K562 (cell line): ENCODE data around the gene GRAMD1B. TPM values are rescaled to one million over a fixed set of nuclear protein-coding genes. Genes with fewer than 3 reads are reported as not detected.

Experiments used
- ARHGAP35 ChIP-seq: fragments of 450-650 bp; IDR thresholded peaks from 2 replicates; pipeline ENCODE4 v1.6.1; 2018; ENCODE audit not compliant: partially characterized antibody
- ATF1 ChIP-seq, 2 experiments: fragments of 450-650 bp in 1 of 2; IDR thresholded peaks; 2 replicates each; pipeline ENCODE4 v1.6.1; 2016; ENCODE audit warnings: missing compliant biosample characterization in 1 of 2, missing genetic modification characterization in 1 of 2
- BDP1 ChIP-seq: IDR thresholded peaks from 3 replicates; pipeline ENCODE4 v1.6.1; 2011; ENCODE audit not compliant: insufficient read length, insufficient read depth
- CTCF ChIP-seq, 3 experiments: IDR thresholded peaks in 2 of 3; conservative IDR thresholded peaks in 1 of 3; 2 replicates each; pipeline ENCODE4 v1.5.1; 2011 to 2012; ENCODE audit warnings: low read length in 3 of 3, mild to moderate bottlenecking in 3 of 3, control low read depth in 2 of 3, improper control_type of control experiment in 1 of 3, inconsistent platforms in 1 of 3, low read depth in 1 of 3, mixed read lengths in 1 of 3, moderate library complexity in 1 of 3; ENCODE audit not compliant: insufficient read depth in 2 of 3
- ETV1 ChIP-seq: fragments of 450-650 bp; conservative IDR thresholded peaks from 2 replicates; pipeline ENCODE4 v1.6.1; 2016; ENCODE audit warnings: missing genetic modification characterization, control low read depth, low read depth, missing compliant biosample characterization
- MTA2 ChIP-seq: fragments of 450-650 bp; IDR thresholded peaks from 2 replicates; pipeline ENCODE4 v1.6.1; 2016; ENCODE audit warnings: low read depth
- MYBL2 ChIP-seq, 2 experiments: fragments of 450-650 bp in 1 of 2; sonication (generic) in 1 of 2; formaldehyde crosslinking in 1 of 2; IDR thresholded peaks; 2 replicates each; pipeline versions ENCODE4 v1.6.1 to v1.8.1; 2017 to 2022; ENCODE audit warnings: borderline replicate concordance in 1 of 2, inconsistent platforms in 1 of 2, low read depth in 1 of 2, mild to moderate bottlenecking in 1 of 2, missing genetic modification reagents in 1 of 2, moderate library complexity in 1 of 2
- OTX1 ChIP-seq: fragments of 450-650 bp; formaldehyde crosslinking; IDR thresholded peaks from 2 replicates; pipeline ENCODE4 v1.4.0; 2022; ENCODE audit warnings: mild to moderate bottlenecking
- PATZ1 ChIP-seq: fragments of 250-450 bp; sonication (Bioruptor Pico); IDR thresholded peaks from 2 replicates; pipeline ENCODE4 v1.5.0; 2020; ENCODE audit warnings: mild to moderate bottlenecking, borderline replicate concordance
- POLR2H ChIP-seq: IDR thresholded peaks from 2 replicates; pipeline ENCODE4 v1.6.1; 2016; ENCODE audit warnings: missing genetic modification characterization, low read depth, mild to moderate bottlenecking, control low read depth, missing compliant biosample characterization, moderate library complexity
- RAD21 ChIP-seq, 2 experiments: fragments of 250-450 bp in 1 of 2; fragments of 450-650 bp in 1 of 2; sonication (Bioruptor Pico) in 1 of 2; formaldehyde crosslinking in 1 of 2; IDR thresholded peaks in 1 of 2; conservative IDR thresholded peaks in 1 of 2; 2 replicates each; pipeline versions ENCODE4 v1.4.0 to v1.8.0; 2020 to 2022; ENCODE audit warnings: mild to moderate bottlenecking in 2 of 2, moderate library complexity in 1 of 2
- SETDB1 ChIP-seq: IDR thresholded peaks from one replicate; pipeline ENCODE4 v1.6.1; 2012; ENCODE audit warnings: low read length, control low read depth, inconsistent platforms
- SMAD4 ChIP-seq: fragments of 250-450 bp; sonication (Bioruptor Pico); conservative IDR thresholded peaks from 2 replicates; pipeline ENCODE4 v1.8.0; 2021; ENCODE audit warnings: inconsistent platforms, mild to moderate bottlenecking, moderate library complexity
- SRSF1 ChIP-seq: fragments of 200-400 bp; formaldehyde crosslinking; IDR thresholded peaks from 2 replicates; pipeline ENCODE4 v1.6.1; 2017; ENCODE audit warnings: mild to moderate bottlenecking, low read depth, low read length, moderate library complexity
- TEAD4 ChIP-seq, 2 experiments: sonication (generic) in 1 of 2; formaldehyde crosslinking in 1 of 2; IDR thresholded peaks; 2 replicates each; pipeline versions ENCODE4 v1.6.1 to v1.8.0; 2012 to 2022; ENCODE audit warnings: borderline replicate concordance in 1 of 2, inconsistent platforms in 1 of 2, low read length in 1 of 2, mild to moderate bottlenecking in 1 of 2, missing genetic modification reagents in 1 of 2
- U2AF1 ChIP-seq: fragments of 200-400 bp; formaldehyde crosslinking; optimal IDR thresholded peaks from 2 replicates; pipeline ENCODE3; 2017; ENCODE audit warnings: mild to moderate bottlenecking, low read depth, low read length, moderate library complexity
- ZEB2 ChIP-seq: fragments of 450-650 bp; IDR thresholded peaks from 2 replicates; pipeline ENCODE4 v1.6.1; 2016
- ZNF586 ChIP-seq: fragments of 450-650 bp; formaldehyde crosslinking; conservative IDR thresholded peaks from 2 replicates; pipeline ENCODE4 v1.4.0; 2020; ENCODE audit warnings: mild to moderate bottlenecking, moderate library complexity
- polyA plus RNA-seq, 8 experiments: library from polyadenylated mRNA; depleted of rRNA in 4 of 8; stranded (reverse) in 5 of 8; unstranded in 3 of 8; fragments of >200 nt; fragmentation: Nextera tagmentation in 2 of 8; fragmentation: Illumina TruSeq in 1 of 8; extraction: Ambion mirVana in 2 of 8; extraction: Trizol in 1 of 8; gene quantifications; 2 replicates each; pipeline versions ENCODE4 v1.2.1 to v1.2.3, GENCODE V29; 2011 to 2014; ENCODE audit warnings: inconsistent platforms in 1 of 8, missing spikeins in 1 of 8
- total RNA-seq, 7 experiments: library from RNA; depleted of rRNA in 6 of 7; stranded (reverse); fragments of >200 nt in 6 of 7; fragmentation: Illumina TruSeq in 2 of 7; extraction: Trizol in 2 of 7; gene quantifications; 2 replicates each; pipeline versions ENCODE4 v1.2.1 to v1.2.3, GENCODE V29; 2011 to 2021; ENCODE audit warnings: low replicate concordance in 1 of 7
- TF ChIP-seq, protein P1 (sequence below): IDR thresholded peaks from 2 replicates; pipeline ENCODE4 v1.6.1; 2012; ENCODE audit warnings: low read depth, low read length, improper control_type of control experiment, borderline replicate concordance

The GRAMD1B gene
- total and polyA plus RNA-seq, 9 of the 15 experiments (the other 6 are each of a cell fraction or from before 2014, with no cell fraction given): 0.31 TPM; not detected in 8

DNA sequence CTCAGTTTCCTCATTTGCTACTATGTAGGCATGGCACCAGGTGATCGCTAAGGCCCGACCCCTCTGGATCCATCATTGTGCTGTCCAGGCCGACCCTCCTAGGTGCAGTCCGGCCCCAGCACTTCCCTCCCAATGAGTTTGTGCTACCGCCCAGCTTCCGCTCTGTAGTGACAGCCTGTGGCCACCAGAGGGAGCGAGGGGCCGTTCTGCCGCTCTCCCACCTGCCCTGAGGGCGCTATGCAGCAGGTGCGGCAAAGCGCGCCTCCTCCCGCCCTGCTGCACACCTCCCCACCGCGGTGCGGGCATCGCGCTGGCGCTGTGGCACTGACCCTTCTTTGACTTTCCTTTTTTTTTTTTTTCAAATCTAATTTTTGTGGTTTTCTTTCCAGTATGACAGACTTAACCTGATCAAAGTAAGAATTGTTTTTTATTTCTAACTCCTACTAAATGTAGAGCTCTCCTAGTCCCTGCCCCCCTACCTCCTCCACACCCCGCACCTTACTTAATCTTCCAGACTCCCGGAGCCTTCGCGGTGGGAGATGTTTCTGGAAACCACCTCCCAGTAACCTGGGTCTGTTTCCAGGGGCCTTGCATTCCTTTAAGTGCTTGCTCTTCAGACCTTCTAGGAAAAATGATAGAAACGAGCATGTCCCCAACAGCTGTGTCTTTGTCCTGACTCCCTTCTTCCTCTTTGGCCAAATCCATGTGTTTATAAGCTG lies 150.6 kb downstream of the GRAMD1B start (continued):
- TF ChIP-seq, protein P1, sequence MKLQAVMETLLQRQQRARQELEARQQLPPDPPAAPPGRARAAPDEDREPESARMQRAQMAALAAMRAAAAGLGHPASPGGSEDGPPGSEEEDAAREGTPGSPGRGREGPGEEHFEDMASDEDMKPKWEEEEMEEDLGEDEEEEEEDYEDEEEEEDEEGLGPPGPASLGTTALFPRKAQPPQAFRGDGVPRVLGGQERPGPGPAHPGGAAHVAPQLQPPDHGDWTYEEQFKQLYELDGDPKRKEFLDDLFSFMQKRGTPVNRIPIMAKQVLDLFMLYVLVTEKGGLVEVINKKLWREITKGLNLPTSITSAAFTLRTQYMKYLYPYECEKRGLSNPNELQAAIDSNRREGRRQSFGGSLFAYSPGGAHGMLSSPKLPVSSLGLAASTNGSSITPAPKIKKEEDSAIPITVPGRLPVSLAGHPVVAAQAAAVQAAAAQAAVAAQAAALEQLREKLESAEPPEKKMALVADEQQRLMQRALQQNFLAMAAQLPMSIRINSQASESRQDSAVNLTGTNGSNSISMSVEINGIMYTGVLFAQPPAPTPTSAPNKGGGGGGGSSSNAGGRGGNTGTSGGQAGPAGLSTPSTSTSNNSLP: no peak
- no peak for TF ChIP-seq SRSF1
- peak; percentile 62 for TF ChIP-seq ETV1 (tag)
- TF ChIP-seq MYBL2 (IDR thresholded peaks at IDR 0.05; ENCODE audit: low read depth): no peak
- TF ChIP-seq MYBL2 (CRISPR knock-in tag; IDR thresholded peaks at IDR 0.05; ENCODE audit: borderline replicate concordance): no peak
- no peak for TF ChIP-seq SETDB1
- TF ChIP-seq ZNF586 (CRISPR knock-in tag): no peak
- TF ChIP-seq MTA2: no peak
- TF ChIP-seq CTCF (IDR thresholded peaks at IDR 0.05 in 2 of 3, conservative IDR thresholded peaks at IDR 0.05 in 1 of 3; ENCODE audit: insufficient read depth in 2 of 3, low read depth in 1 of 3, low read length in 3 of 3): peak; percentile 84 to 97 (median 89)
- no peak for TF ChIP-seq TEAD4 (IDR thresholded peaks at IDR 0.05; ENCODE audit: low read length)
- no peak for TF ChIP-seq TEAD4 (CRISPR knock-in tag; IDR thresholded peaks at IDR 0.05; ENCODE audit: borderline replicate concordance)
- peak; percentile 51; the same call in 1 of the 2 replicates for TF ChIP-seq ZEB2
- no peak for TF ChIP-seq BDP1
- peak; percentile 36 to 65 for TF ChIP-seq RAD21 (CRISPR knock-in tag; conservative IDR thresholded peaks at IDR 0.05 in 1 of 2, IDR thresholded peaks at IDR 0.05 in 1 of 2)
- TF ChIP-seq U2AF1: no peak
- no peak for TF ChIP-seq SMAD4 (CRISPR knock-in tag)
- no peak for TF ChIP-seq ATF1 (CRISPR knock-in tag; IDR thresholded peaks at IDR 0.05)
- no peak for TF ChIP-seq ATF1 (tag; IDR thresholded peaks at IDR 0.05)
- TF ChIP-seq POLR2H (tag): no peak
- TF ChIP-seq ARHGAP35: peak; percentile 19
- TF ChIP-seq OTX1 (CRISPR knock-in tag): no peak
- no peak for TF ChIP-seq PATZ1 (CRISPR knock-in tag)
